Measurements from ENCODE around the gene WDR38.
A peak's percentile ranks its signal among the peaks of the same experiment; 100 is the strongest.

WDR38 gene, protein sequence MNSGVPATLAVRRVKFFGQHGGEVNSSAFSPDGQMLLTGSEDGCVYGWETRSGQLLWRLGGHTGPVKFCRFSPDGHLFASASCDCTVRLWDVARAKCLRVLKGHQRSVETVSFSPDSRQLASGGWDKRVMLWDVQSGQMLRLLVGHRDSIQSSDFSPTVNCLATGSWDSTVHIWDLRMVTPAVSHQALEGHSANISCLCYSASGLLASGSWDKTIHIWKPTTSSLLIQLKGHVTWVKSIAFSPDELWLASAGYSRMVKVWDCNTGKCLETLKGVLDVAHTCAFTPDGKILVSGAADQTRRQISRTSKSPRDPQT

DNA sequence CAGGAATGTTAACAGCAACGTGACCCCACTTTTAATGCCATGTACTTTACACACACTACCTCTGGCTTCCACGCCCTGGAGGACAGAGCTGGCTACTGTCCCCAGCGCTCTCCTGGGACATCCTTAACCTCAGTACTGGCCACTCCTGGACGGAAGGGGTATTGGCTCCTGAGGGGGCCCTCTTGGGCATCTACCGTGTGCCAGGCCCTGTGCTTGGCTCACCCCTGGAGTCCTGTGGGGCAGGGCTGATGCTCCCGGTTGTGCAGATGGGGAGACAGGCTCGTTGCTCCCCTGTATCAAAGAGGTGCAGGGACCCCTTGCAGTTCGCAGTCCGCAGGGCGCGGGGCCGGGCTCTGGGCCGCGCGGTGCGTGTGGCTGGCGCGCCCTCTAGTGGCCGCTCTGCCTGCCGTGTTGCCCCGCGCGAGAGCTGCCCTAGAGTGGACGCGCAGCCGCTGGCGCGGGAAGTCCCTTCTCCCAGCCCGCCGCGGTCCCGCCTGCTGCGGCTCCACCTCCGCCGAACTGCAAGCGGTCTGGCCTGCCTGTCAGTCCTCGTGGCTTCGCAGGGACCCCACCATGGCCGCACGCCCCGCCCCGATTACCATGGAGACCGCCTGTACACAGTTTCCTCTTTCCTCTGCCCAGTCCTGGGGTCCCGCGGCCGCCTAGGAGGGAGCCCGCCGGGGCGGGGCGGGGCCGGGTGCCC, at the start of gene WDR38:
Gene WDR38 (plus strand): TSS at position 632 of the 703 bp plus-strand sequence. CDS start 72 bp downstream, outside the sequence.
- Mint-ChIP-seq H3K9me3 (no peaks in the 10 kb centered on the region), H3K27ac (peak within 1 kb of the TSS in 1 of 2 donors; percentile 32), H3K27me3 (peaks cover 45% of the 10 kb centered on the region), H3K4me1 (peaks cover 32% of the 10 kb centered on the region), H3K4me3 (peak within 1 kb of the TSS; percentile 59 to 71)
- peak; percentile 87 for ATAC-seq
- peak; percentile 87 to 89 for DNase-seq

DNA sequence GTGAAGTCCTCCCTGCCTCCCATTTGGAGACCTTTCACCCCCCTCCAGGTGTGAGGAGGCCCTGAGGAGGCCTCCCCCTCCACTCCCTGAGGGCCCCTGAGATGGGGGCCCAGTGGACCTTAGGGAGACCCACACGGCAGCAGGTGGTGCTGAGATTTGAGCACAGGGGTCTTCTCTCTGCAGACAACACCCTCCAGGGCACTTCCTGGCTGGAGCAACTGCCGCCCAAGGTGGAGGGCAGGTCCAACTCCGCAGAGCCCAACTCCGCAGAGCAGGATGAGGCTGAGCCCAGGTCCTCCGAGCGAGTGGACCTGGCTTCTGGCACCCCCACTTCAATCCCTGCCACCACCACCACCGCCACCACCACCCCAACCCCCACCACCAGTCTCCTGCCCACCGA, 49.3 kb upstream of the WDR38 start:
- ATAC-seq, result no peak
- H3K4me1 Mint-ChIP-seq, result no peaks in the 10 kb centered on the region
- no peak overlapping the region for H3K27ac Mint-ChIP-seq
- no peaks in the 10 kb centered on the region for H3K9me3 Mint-ChIP-seq
- DNase-seq, result no peak
- peaks cover 36% of the 10 kb centered on the region for H3K27me3 Mint-ChIP-seq
- H3K4me3 Mint-ChIP-seq, result no peak overlapping the region

DNA sequence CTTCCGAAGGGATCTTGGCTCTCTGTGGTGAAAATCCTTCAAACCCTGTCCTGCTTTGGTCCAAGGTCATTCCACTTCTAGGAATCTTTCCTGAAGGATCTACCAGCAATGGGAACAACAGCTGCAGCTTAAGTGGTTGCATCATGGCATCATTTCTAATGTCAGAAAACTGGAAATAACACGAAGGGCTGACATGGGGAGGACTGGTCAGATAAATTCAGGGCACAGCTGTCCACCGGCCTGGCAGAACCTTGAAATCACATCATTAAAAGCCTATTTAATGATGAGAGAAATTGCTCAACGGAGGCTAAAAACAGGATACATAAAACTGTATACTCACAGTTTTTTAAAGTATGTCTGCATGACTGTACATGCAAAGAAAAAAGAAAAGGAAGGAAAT, 48.1 kb upstream of the WDR38 start:
- H3K27me3 Mint-ChIP-seq, result peaks cover 24% of the 10 kb centered on the region
- H3K27ac Mint-ChIP-seq, result no peak overlapping the region
- DNase-seq (no peak), ATAC-seq (no peak)
- no peaks in the 10 kb centered on the region for H3K4me1 Mint-ChIP-seq
- H3K4me3 Mint-ChIP-seq, result no peak overlapping the region
- no peaks in the 10 kb centered on the region for H3K9me3 Mint-ChIP-seq

DNA sequence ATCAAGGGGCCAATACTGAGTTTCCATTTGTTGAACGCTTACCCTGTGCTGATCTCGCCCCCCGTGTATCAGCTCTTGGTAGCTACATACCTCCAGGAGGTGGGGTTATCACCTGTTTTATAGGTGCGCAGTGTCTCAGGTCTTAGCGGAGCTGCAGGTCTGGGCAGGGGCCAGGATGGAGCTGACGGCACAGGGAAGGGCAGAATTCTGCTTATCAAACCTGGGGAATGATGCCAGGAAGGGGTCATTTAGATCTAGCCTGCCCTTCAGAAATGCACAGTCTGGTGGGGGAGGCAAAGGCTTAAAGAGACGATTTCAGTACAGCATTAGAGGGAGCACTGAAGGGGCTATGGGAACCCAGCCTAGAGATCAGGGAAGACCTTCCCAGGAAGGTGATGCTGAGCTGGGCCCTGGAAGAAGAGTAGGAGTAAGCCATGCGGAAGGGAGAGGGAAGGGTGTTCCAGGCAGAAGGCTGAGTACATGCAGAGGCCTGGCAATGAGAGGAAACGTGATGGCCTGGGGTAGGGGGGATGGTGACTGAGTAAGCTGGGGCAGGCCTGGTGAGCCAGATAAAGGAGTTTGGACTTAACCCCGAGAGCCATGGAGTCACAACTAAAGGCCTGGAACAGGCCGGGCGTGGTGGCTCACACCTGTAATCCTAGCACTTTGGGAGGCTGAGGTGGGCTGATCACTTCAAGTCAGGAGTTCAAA, 44.9 kb upstream of the WDR38 start:
- Mint-ChIP-seq H3K27ac (peak overlapping the region in 1 of 2 donors; percentile 5), H3K27me3 (no peaks in the 10 kb centered on the region), H3K9me3 (no peaks in the 10 kb centered on the region), H3K4me1 (peaks cover 6% of the 10 kb centered on the region), H3K4me3 (no peak overlapping the region)
- DNase-seq, result no peak
- ATAC-seq, result no peak

DNA sequence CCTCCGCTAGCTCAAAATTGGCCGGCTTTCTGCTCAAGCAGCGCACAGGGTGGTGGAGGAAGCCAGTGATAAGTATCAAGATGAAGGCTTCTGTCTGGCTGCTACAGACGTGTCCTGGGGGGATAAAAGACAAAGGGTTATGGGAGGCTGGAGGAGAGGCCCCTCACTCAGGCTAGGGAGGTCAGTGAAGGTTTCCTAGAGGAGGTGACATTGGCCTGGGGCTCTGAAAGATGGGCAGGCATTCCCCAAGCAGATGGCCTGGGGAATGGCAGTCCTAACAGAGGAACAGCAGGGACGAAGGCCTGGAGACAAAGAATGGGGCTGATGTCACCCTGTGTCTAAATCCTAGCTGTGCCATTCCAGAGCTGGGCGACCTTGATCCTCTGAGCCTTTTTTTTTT, 44.0 kb upstream of the WDR38 start:
- H3K27ac Mint-ChIP-seq, result no peak overlapping the region
- no peaks in the 10 kb centered on the region for H3K9me3 Mint-ChIP-seq
- H3K4me1 Mint-ChIP-seq, result peaks cover 6% of the 10 kb centered on the region
- DNase-seq, result no peak
- no peaks in the 10 kb centered on the region for H3K27me3 Mint-ChIP-seq
- no peak for ATAC-seq
- no peak overlapping the region for H3K4me3 Mint-ChIP-seq

DNA sequence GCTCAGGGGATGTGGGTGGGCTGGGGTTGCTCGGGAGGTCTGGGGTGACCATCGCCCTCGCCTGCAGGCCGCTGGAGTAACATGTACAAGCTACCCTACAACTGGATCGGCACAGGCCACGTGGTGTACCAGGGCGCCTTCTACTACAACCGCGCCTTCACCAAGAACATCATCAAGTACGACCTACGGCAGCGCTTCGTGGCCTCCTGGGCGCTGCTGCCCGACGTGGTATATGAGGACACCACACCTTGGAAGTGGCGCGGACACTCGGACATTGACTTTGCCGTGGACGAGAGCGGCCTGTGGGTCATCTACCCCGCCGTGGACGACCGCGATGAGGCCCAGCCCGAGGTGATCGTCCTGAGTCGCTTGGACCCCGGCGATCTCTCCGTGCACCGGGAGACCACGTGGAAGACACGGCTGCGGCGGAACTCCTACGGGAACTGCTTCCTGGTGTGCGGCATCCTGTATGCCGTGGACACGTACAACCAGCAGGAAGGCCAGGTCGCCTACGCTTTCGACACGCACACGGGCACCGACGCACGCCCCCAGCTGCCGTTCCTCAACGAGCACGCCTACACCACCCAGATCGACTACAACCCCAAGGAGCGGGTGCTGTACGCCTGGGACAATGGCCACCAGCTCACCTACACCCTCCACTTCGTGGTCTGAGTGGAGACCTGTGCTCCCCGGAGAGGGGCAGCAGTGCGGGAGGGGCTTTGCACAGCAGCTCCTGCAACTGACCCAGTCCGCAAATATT, 43.3 kb upstream of the WDR38 start:
- no peak overlapping the region for H3K4me3 Mint-ChIP-seq
- DNase-seq (no peak), ATAC-seq (no peak)
- H3K4me1 Mint-ChIP-seq, result peaks cover 6% of the 10 kb centered on the region
- no peaks in the 10 kb centered on the region for H3K27me3 Mint-ChIP-seq
- no peak overlapping the region for H3K27ac Mint-ChIP-seq
- H3K9me3 Mint-ChIP-seq, result no peaks in the 10 kb centered on the region

DNA sequence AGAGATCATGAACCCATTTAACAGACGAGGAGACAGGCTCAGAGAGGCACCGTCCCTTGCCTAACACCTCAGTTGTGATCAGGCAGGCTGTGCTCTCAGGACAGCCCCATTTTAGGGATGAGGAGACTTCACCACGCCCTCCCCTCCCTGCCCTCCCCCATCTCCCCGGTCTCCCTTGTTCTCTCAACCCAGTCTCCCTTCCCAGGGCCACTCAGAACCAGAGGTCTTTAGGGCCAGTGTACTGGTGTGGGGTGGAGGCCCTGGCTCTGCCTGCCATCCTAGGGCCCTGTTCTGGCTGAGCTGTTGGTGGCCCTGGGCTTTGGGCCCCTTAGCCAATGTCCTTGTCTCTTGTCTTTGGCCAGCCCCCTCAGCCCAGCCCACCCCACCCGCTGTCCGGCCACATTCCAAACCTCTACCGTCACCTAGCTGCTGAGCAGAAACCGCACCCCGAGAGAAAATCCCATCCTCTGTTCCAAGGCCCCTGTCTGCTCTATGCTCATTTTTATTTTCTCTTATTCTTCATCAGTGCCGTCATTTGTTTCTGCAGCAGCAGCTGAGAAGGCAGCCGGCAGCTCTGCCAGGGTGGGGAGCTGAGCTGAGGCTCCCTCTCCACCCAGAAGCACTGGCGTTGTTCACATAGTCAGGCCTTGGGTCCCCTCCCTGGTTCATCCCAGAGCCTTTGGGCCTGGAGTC, 42.5 kb upstream of the WDR38 start:
- peaks cover 6% of the 10 kb centered on the region for H3K4me1 Mint-ChIP-seq
- no peaks in the 10 kb centered on the region for H3K27me3 Mint-ChIP-seq
- H3K9me3 Mint-ChIP-seq, result no peaks in the 10 kb centered on the region
- H3K27ac Mint-ChIP-seq, result peak overlapping the region in 1 of 2 donors; percentile 50
- ATAC-seq (no peak), DNase-seq (no peak)
- no peak overlapping the region for H3K4me3 Mint-ChIP-seq

DNA sequence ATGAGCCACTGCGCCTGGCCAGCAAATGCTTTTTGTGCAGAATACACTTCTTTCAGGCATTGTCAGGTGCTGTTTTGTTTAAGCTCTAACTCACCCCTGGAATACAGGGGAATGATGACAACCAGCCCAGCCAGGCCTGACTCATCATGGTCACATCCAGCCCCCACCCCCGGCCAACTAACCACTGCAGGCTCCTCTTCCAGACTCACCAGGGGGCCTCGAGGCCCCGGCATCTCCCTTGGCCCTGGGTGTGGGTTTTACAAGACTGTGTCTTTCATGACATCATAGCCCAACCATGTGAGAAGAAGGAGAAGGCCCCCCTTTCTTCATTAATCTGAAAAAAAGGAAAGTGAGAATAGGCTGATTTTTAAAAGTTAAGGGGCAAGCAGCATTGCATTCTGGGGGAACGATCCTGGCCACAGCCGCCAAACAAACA, 40.8 kb upstream of the WDR38 start:
- no peak overlapping the region for H3K4me3 Mint-ChIP-seq
- no peak for DNase-seq

DNA sequence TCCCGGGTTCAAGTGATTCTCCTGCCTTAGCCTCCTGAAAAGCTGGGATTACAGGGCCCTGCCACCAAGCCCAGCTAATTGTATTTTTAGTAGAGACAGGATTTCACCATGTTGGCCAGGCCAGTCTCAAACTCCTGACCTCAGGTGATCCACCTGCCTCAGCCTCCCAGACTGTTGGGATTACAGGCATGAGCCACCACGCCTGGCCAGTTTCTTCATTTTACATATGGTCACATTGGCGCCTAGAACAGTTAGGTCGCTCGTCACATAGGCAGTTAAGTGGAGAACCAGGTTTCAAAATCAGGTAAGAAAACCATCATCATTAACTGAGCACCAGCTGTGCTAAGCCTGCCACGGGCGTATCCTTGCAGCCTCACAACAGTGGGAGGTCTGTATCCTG, 40.2 kb upstream of the WDR38 start:
- DNase-seq (no peak), ATAC-seq (no peak)
- Mint-ChIP-seq H3K27me3 (peaks cover 14% of the 10 kb centered on the region), H3K27ac (peak overlapping the region in 1 of 2 donors; percentile 74), H3K9me3 (no peaks in the 10 kb centered on the region), H3K4me1 (peaks cover 9% of the 10 kb centered on the region), H3K4me3 (no peak overlapping the region)

More for the DNA sequence above, 40.8 kb upstream of the WDR38 start:
- Mint-ChIP-seq H3K27me3 (peaks cover 10% of the 10 kb centered on the region), H3K4me1 (peaks cover 6% of the 10 kb centered on the region), H3K27ac (peak overlapping the region in 1 of 2 donors; percentile 23), H3K9me3 (no peaks in the 10 kb centered on the region)
- ATAC-seq, result peak; percentile 40

DNA sequence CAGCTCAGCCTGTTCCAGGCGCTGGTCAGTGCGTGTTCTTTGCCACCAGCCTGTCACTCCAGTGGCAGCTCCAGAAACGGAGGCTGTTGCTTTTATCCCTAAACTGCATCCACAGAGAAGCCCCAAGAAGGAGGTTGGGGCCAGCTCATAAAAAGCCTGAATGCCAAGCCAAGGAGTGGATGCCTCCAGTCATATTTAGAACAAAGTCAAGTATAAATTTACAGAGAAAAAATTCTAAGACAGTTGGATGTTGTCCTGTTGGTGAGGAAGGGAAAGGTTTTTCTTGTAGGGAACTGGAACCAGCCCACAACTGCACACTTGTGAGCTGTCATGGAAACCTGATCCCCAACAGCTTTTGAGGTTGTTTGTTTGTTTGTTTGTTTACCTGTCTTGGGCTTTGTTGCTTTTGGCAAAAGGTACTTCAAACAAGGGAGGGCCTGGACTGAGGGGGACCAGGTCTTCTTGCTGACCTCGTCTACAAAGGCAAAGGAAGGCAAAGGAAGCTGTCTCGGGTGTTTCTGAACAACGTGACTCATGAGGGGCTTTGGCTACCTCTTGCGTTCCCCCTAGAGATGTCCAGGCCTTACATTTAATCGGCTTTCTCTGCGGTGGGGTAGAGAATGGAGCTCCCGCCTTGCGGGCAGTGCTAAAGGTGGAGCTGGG, 39.6 kb upstream of the WDR38 start:
- Mint-ChIP-seq H3K27me3 (peaks cover 20% of the 10 kb centered on the region), H3K4me1 (peaks cover 15% of the 10 kb centered on the region), H3K9me3 (no peaks in the 10 kb centered on the region), H3K4me3 (no peak overlapping the region), H3K27ac (no peak overlapping the region)
- ATAC-seq (no peak), DNase-seq (no peak)

DNA sequence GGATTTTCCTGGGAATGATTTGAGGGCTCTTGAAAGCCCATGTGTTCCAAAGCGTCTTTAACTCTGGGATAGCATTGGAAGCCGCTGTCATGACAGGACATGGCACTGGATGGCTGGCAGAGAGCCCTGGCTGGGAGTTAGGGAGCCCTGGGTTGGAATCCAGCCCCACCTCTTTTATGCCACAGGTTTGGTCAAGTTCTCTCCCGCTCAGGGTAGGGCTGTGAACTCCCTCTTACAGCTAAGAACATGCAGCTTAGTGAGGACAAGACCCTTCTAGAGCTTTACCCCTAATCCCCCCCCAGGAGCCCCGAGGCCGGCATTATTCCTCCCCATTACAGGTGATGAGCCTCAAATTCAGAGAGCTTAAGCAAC, 39.1 kb upstream of the WDR38 start:
- Mint-ChIP-seq H3K27ac (no peak overlapping the region), H3K4me1 (peaks cover 19% of the 10 kb centered on the region), H3K9me3 (no peaks in the 10 kb centered on the region), H3K27me3 (peaks cover 24% of the 10 kb centered on the region), H3K4me3 (no peak overlapping the region)
- ATAC-seq (no peak), DNase-seq (no peak)

DNA sequence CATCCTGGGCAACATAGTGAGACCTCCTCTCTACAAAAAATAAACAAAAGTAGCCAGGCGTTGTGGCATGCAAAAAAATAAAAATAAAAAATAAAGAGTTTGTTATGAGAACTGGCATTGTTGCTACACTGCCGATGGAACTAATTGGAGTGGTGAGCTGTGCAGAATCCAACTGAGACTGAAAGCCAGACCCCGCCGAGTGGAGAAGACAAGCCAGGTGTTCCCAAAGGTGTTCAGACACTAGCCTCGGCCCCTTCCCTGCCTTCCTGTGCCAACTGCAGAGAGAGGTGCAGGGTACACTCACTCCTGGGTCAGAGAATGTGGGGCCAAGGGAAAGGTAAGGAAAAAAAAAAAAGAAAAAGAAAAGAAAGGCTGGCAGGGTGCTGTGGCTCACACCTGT, 37.7 kb upstream of the WDR38 start:
- Mint-ChIP-seq H3K4me3 (no peak overlapping the region), H3K27ac (no peak overlapping the region), H3K9me3 (no peaks in the 10 kb centered on the region), H3K4me1 (peaks cover 19% of the 10 kb centered on the region), H3K27me3 (peaks cover 33% of the 10 kb centered on the region)
- DNase-seq, result no peak
- no peak for ATAC-seq

DNA sequence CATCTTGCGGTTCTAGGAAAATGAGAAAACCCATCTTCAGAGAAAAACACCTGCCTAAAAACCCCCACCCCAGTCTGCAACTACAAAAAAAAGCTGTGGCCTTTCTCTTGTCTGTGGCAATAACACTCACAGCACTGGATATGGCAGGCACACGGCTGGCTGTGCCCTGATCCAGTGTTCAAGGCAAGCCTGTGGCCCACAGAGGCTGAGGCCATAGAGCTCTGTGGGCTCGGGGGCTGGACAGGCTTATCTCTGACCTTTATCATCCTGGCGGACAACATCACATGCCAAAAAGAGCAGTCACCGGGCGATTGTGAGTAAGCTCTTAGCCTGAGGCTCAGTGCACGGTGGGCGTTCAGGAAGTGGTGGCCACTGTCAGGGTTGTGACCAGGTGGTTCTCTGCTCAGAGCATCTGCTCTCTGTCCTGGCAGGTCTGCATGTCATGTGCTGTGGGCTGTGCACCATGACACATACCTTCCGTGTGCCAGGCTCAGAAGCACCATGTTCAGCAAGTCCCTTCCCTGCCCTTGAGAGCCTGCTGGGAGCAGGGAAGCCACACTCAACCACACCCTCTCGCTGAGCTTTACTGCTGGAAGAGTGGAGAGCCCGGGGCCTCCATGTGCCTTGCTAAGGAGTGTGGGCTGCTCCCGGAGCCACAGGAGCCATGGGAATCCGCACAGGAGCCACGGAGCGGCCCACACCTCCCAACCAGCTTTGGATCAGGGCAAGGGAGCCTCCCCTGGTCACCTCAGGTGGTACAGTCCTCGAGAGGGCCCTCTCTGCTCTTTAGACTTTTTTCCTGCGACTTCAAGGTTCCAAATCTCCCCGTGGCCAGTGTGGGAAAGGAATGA, 34.6 kb upstream of the WDR38 start:
- peak overlapping the region in 1 of 2 donors; percentile 43 for H3K4me3 Mint-ChIP-seq
- peaks cover 44% of the 10 kb centered on the region for H3K27me3 Mint-ChIP-seq
- peak; percentile 26 to 37 for DNase-seq
- no peaks in the 10 kb centered on the region for H3K9me3 Mint-ChIP-seq
- peak; percentile 94 for ATAC-seq
- peaks cover 13% of the 10 kb centered on the region for H3K4me1 Mint-ChIP-seq
- H3K27ac Mint-ChIP-seq, result peak overlapping the region in 1 of 2 donors; percentile 27

Data from stimulated activated naive CD8-positive, alpha-beta T cell treated with anti-CD3 and anti-CD28 coated beads, Interleukin-15, amount 100 ng/mL, for 72 hours (primary cell).